GM18861 (cell line): ENCODE results near the gene ZNF670.
A peak's percentile ranks its signal among the peaks of the same experiment; 100 is the strongest.
"Not testable (repeated sequence)": the region's sequence is repeated elsewhere in the genome, so short reads cannot be mapped to it uniquely, and the experiment has no call there.

Source experiments
- ATAC-seq: cut with Tn5 transposase; IDR thresholded peaks from one replicate; pipeline ENCODE4 v1.9.1; 2021; ENCODE audit not compliant: unreplicated experiment

The ZNF670 gene

GRCh38 chr1:247078258-247079140 lies at the start of gene ZNF670:
Gene ZNF670 (minus strand): TSS chr1:247078811. CDS start chr1:247078596, 215 bp downstream.
- ATAC-seq: peak; percentile 97

GRCh38 chr1:247127519-247128282 lies 49.1 kb upstream of the ZNF670 start:
- ATAC-seq: not testable (repeated sequence)

- peak; percentile 27 for ATAC-seq
Measured at GRCh38 chr1:247126601-247127000, 48.0 kb upstream of the ZNF670 start.

DNA sequence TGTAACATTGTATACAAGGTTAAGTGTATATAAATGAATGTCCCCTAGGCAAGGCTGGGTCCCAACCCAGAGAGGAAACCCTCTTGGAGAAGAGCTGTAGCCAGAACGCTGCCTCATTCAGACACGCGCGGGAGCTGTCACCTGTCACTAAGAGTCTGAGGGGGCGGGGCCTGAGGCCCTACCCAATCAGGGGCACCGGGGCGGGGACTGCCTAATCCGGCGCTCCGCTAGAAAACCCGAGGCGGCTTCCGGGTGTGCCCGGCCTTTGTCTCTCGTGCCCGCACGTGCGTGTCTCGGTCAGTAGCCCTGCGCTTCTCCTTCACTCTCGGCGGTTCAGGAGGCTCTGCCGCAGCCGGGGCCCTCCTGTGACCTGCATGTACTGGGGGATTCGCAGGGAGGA lies 47.6 kb upstream of the ZNF670 start:
- ATAC-seq: peak; percentile 97

GRCh38 chr1:247121382-247121781 lies 42.8 kb upstream of the ZNF670 start:
- ATAC-seq: no peak

GRCh38 chr1:247120408-247120668 lies 41.7 kb upstream of the ZNF670 start:
- ATAC-seq: not testable (repeated sequence)

GRCh38 chr1:247119600-247120407 lies 41.2 kb upstream of the ZNF670 start:
- no peak for ATAC-seq

GRCh38 chr1:247118946-247119446 lies 40.4 kb upstream of the ZNF670 start:
- no peak for ATAC-seq

DNA sequence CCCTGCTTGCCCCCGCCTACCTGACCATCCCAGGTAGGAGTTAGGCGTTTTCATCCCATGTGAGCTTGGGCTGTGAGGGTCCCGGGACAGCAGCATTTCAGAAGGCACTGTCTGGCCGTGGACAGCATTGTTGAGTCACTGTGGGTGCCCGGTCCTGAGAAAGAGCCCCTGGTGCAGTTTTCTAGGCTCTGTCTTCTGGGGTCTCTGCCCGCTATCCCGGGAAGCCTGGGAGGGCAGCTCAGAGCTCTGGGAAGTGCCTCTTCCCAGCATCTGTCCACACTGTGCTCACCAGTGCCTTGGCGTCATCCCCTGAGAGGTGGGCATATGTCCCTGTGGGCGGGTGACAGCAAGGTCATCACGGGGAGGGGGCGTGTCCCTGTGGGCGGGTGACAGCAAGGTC lies 36.9 kb upstream of the ZNF670 start:
- no peak for ATAC-seq

DNA sequence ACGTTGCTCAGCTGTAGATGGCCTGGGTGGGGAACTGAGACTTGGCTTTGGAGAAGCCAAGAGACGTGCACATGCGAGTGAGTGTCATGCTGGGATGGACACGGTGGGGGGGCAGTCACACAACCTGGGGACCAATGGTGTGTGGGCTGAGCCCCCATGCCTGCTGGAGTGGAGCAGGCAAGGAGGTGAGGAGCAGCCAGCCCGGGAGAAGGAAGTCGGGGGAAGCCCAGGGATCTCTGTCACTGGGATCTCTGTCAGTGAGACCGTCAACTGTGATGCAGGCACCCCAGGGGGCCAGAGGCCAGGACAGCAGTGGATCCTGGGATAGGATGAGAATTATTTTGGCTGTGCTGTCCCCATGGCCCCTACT lies 36.5 kb upstream of the ZNF670 start:
- ATAC-seq: no peak

DNA sequence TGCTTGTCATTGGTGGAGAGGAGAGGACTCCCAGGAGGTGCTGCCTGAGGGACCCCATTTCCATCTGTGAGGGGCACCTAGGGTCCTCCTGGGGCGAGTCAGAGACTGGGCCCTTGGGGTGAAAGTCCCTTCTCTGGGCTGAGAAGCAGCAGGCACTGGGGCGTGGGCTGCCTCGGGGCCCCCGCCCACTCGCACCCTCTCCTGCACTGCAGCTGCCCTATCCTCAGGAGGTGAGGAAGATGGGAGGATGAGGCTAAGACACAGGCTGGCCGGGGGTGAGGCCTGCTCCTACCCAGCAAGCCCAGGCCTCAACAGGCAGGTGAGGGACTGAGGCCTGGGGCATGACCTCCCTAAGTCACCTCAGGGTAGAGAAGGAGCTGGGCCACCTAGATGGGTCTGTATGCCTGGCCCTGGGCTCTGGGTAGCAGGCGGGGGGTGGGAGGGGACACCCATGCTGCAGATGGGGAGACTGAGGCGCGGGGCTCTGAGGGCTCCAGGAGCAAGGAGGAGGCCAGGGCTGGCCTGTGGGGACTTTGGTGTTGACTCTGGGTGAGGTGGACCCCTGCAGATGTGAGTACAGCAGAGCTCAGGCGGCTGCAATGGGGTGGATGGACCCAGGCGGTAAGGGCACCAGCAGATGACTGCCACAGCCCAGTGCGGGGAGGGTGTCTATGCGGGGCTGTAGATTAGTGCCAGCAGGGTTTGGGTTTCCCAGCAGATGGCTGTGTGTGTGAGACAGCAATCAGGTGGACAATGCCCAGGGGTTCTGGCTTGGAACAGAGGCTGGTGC lies 35.9 kb upstream of the ZNF670 start:
- no peak for ATAC-seq

GRCh38 chr1:247113733-247114271 lies 35.2 kb upstream of the ZNF670 start:
- ATAC-seq: no peak

GRCh38 chr1:247113094-247113497 lies 34.5 kb upstream of the ZNF670 start:
- no peak for ATAC-seq

GRCh38 chr1:247112479-247112781 lies 33.8 kb upstream of the ZNF670 start:
- ATAC-seq: no peak

GRCh38 chr1:247111700-247112478 lies 33.3 kb upstream of the ZNF670 start:
- no peak for ATAC-seq

DNA sequence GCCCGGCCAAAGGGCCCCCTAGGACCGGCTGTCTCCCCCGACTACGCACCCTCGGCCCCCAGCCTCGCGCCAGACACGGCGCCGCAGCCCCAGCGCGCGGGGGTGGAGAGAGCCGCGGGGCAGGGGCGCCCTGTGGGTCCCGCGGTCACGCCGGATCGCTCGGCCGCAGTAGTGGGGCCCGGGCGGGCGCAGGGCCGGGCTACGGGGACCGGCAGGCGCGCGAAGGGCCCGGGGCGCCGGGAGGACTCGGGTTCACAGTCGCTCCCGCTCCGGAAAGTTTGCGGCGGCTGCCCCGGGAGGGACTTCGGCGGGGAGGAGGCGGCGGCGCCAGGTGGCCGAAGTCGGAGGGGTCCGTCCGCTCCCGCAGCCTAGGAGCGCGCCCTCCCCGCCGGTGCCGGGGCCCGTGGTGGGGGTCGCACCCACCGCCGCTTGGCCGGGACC lies 32.7 kb upstream of the ZNF670 start:
- ATAC-seq: no peak

DNA sequence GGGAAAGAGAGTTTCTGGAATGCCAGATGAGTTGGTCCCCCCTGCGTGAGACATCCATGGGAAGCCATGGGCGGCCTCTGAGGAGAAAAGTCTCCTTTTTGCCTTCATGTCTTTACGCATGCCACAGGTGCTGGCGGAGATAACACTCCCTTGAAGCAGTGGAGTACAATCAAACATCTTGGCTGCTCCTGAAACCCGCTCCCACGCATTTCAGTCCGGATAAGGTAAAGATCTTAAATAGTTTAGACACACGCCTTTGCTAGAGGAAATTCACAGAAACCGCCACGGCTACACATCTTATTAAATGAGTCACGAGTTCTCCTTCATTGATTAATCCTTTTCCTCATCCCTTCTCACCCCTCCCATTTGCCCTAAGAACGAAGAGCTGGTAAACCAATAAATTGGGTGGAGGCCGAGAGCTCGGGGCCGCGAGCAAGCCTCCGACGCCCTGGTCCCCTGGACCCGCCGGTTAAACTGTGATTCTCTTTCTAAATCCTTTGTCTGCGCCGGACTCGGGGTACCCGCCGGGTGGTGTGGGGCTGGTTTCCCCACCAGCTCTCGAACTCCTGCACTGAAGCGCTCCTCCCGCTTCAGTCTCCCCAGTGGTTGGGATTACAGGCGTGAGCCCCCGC lies 32.1 kb upstream of the ZNF670 start:
- no peak for ATAC-seq

- ATAC-seq: no peak
Measured at GRCh38 chr1:247107694-247108093, 29.1 kb upstream of the ZNF670 start.

DNA sequence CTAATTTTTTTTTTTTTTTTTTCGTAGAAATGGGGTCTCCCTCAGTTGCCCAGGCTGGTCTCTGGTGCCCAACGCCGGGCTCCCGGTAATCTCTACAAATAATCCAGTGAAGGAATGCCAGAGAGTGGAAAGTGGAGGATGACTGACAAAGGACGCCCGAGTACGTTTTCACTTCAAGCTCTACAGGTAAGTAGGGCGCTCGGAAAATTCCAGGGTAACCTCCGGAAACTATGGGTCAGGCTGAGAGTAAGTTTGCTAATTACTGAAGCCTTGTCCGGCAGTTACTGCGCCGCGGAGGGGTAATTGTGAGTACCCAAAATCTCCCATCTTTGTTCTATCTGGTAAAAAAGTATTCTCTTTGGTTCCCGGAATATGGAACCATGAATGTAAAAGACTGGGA lies 27.4 kb upstream of the ZNF670 start:
- ATAC-seq: no peak
